GM12875 (cell line): ENCODE measurements around the gene TCERG1L.
"Not testable (repeated sequence)": the region's sequence is repeated elsewhere in the genome, so short reads cannot be mapped to it uniquely, and the experiment has no call there.

Source experiments
- H3K4me3 ChIP-seq: one replicate; pipeline ENCODE4 v1.5.1; 2011; ENCODE audit warnings: low read depth, low read length, control low read depth
- TF ChIP-seq, protein P1 (sequence below): IDR thresholded peaks from 2 replicates; pipeline ENCODE4 v1.5.1; 2011; ENCODE audit warnings: low read depth, mild to moderate bottlenecking, control low read depth, inconsistent platforms, low read length, moderate library complexity, borderline replicate concordance; ENCODE audit not compliant: insufficient read depth

Gene TCERG1L

DNA sequence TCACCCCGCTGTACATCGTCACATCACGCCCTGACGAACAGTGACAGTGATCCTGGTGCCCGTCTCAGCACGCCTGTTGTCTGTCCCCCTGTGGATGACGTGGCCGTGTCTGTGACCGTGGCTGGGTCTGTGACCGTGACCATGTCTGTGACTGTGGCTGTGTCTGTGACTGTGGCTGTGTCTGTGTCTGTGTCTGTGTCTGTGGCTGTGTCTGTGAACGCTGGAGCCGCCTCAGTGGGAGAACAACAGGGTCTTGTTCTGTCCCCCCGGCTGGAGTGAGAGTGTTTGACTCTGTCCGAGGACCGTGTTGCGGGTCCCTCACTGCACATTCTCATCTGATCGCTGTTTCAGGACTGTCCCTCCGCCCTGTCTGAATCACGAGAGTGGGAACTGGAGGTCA lies 202.2 kb downstream of the TCERG1L start:
- no peak overlapping the region for H3K4me3 ChIP-seq
- TF ChIP-seq, protein P1, sequence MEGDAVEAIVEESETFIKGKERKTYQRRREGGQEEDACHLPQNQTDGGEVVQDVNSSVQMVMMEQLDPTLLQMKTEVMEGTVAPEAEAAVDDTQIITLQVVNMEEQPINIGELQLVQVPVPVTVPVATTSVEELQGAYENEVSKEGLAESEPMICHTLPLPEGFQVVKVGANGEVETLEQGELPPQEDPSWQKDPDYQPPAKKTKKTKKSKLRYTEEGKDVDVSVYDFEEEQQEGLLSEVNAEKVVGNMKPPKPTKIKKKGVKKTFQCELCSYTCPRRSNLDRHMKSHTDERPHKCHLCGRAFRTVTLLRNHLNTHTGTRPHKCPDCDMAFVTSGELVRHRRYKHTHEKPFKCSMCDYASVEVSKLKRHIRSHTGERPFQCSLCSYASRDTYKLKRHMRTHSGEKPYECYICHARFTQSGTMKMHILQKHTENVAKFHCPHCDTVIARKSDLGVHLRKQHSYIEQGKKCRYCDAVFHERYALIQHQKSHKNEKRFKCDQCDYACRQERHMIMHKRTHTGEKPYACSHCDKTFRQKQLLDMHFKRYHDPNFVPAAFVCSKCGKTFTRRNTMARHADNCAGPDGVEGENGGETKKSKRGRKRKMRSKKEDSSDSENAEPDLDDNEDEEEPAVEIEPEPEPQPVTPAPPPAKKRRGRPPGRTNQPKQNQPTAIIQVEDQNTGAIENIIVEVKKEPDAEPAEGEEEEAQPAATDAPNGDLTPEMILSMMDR, result no peak

GRCh38 chr10:131107970-131108369 lies 203.6 kb downstream of the TCERG1L start:
- no peak overlapping the region for H3K4me3 ChIP-seq
- TF ChIP-seq, protein P1, result no peak

DNA sequence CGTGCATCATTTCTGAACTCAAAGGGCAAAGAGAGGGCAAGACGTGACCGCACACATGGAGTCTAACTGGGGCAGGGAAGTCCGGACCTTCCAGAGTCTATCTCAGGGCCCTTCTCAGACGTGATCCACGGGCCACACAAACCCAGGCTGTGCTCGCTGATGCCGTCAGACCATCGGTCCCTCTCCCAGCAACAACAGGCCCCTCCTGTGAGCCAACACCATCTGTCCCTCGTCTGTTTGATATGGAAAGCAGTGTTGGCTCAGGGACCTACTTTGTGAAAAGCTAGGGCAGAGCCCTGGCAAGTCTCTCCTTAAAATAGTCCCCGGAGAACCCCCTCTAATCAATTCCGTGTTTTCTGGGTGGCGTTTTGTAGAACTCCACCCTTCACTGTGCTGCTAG lies 208.8 kb downstream of the TCERG1L start:
- TF ChIP-seq, protein P1, result no peak
- H3K4me3 ChIP-seq, result no peak overlapping the region

DNA sequence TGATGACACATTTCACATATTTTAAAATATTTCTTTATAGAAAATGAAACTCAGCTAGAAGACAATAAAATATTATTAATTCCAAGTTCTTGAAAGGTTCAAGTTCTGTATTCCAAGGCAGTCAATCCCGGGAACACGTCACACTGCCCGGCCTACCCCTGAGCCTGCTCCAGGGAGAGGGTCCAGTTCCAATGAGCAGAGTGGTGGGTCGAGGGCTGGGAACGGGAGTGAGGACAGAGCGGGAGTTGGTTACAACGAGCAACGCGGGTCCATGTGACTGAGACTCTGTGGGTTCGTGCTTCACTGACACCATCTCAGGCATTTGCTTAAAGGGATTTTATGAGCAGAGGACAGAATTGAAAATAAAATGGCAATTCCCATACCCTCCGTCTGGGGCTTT lies 209.4 kb downstream of the TCERG1L start:
- H3K4me3 ChIP-seq, result no peak overlapping the region
- TF ChIP-seq, protein P1, result no peak

DNA sequence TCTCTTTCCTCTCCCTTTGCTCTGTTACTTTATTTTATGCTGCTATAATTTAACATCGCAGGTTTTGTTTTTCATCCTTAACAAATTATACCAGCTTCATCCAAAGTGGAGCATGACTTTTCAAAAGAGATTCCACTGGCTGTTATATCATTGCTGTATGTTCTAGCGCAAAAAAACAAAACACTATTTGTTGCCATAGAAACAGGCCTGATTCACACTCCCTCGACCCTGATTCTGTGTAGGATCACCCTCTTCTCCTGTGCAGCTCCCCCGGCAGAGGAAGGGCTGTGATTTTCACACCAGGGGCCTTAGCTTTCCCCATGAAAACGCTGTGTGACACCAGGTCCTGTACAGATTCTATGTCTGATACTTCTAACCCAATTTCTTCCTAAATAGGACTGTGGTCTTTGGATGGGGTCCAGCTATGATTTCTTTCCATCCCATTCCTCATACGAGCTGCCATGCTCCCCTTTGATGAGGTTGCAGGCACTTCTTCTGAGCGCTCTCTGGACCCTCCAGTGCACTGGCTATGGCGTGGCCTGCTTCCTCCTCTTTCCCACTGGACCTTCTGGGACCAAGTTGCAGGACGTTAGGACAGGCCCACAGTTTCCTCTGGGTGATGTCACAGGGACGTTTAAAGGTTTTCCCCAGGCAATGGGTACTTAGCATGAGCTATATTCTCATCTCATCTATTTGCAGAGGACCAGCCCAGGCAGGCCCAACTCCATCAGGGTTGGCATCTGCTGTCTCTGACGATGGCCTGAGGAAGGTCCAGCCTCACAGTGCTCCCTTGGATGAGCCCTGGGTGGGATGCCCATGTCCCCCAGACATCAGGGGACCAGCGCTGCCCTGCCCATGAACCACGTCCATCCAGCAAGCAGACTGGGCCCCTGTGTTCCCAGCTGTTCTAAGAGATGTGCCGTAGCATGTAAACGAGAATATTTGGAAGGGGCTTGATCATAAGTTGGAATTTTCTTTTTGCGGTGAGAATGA lies 210.8 kb downstream of the TCERG1L start:
- not testable (repeated sequence) for H3K4me3 ChIP-seq

DNA sequence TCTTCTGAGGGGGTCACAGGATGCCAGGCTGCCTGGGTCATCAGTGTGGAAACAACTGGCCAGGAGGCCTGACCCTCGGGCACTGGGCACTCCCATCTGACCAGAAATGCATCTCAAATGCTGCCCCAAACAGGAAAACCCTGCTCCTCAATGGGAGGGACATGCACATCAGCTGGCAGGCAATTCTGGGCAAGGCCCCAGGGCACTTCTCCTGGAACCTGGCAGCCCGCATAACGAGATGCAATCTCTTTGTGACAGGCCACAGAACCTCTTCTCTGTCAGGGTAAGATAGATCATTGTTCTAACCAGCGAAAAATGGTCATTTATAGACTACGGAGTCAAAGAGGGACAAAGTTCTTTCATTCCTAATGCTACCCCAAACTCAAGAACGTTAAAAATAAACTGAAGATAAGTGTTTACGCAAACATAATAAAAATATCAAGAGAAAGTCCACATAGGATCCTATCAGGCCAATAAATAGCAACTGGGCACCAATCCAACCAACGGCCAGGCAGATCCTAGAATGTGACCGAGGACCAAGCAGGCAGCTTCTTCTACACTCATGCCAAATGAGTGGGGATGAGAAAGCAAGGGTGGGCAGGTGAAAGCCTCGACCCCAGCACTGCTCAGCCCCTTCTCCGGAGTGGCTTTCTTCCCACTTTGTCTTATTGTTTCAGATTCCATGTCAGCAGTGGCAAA lies 212.3 kb downstream of the TCERG1L start:
- TF ChIP-seq, protein P1, result no peak
- no peak overlapping the region for H3K4me3 ChIP-seq

GRCh38 chr10:131098416-131098952 lies 213.0 kb downstream of the TCERG1L start:
- TF ChIP-seq, protein P1, result no peak
- no peak overlapping the region for H3K4me3 ChIP-seq
